ENCODE results near the gene ITPRIPL2. TPM values are rescaled to one million over a fixed set of nuclear protein-coding genes. Genes with fewer than 3 reads are reported as not detected.

ITPRIPL2 gene
- total RNA-seq, 4 donors from 2014 or later: 22.9 to 79.3 (median 48.0) TPM

GRCh38 chr16:19089410-19089955 lies 24.3 kb upstream of the ITPRIPL2 start:
- Histone ChIP-seq H3K9me3 (no peaks in the 10 kb centered on the region), H3K4me1 (peaks cover 4 to 19% (median 13%) of the 10 kb centered on the region in 4 donors), H3K27me3 (no peaks in the 10 kb centered on the region), H3K36me3 (no peaks in the 10 kb centered on the region), H3K27ac (no peak overlapping the region), H3K4me3 (no peak overlapping the region)
- no peak for DNase-seq
- in situ Hi-C loops (cut with MboI; ENCODE audit: low pct_ligation_motif_present in 1 of 4, low pct_unique_long_range_greater_than_20kb in 1 of 4, low sequenced_read_pairs in 3 of 4) (loop anchor here (5.0 to 25.0 kb wide), 6 partner anchors 85 to 423 kb away; partner anchors contain the start of genes CCP110 (in 2 of the 4) and GDE1 (in 2 of the 4)), intact Hi-C loops (cut with DNase I; ENCODE audit: low total_unique reads) (no loop called here)
- WGBS, 2 donors (ENCODE audit: low coverage in 1 of 2): 86% methylated on average over 3 of the region's 3 CpGs; no CpG with 5 or more reads in 1 of the 2 donors
- no peak for TF ChIP-seq CTCF (IDR thresholded peaks at IDR 0.05)
- TF ChIP-seq POLR2A (IDR thresholded peaks at IDR 0.05): no peak
- TF ChIP-seq POLR2AphosphoS5 (IDR thresholded peaks at IDR 0.05): no peak
- no peak for TF ChIP-seq EP300 (IDR thresholded peaks at IDR 0.05; ENCODE audit: low read depth)

DNA sequence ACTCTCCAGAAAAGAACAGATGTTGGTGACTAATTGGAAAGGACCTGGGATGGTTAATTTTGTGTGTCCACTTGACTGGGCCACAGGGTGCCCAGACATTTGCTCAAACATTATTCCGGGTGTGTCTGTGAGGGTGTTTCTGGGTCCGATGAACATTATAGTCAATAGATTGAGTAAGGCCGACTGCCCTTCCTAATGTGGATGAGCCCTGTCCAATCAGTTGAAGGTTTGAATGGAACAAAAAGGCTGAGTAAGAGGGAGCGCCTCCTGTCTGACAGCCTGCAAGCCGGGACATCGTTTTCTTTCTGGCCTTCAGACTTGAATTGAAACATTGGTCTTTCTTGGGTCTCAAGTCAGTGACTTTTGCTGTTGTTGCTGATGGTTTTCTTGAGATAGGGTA lies 22.8 kb upstream of the ITPRIPL2 start:
- H3K4me1 ChIP-seq: peaks cover 4 to 20% (median 13%) of the 10 kb centered on the region in 4 donors
- TF ChIP-seq POLR2AphosphoS5 (IDR thresholded peaks at IDR 0.05) (no peak), POLR2A (IDR thresholded peaks at IDR 0.05) (no peak), EP300 (IDR thresholded peaks at IDR 0.05; ENCODE audit: low read depth) (no peak), CTCF (IDR thresholded peaks at IDR 0.05) (no peak)
- in situ Hi-C loops (cut with MboI; ENCODE audit: low pct_ligation_motif_present in 1 of 4, low pct_unique_long_range_greater_than_20kb in 1 of 4, low sequenced_read_pairs in 3 of 4) (loop anchor here (5.0 to 25.0 kb wide), 4 partner anchors 81 to 421 kb away; partner anchors contain the start of genes CCP110 (in 2 of the 4) and GDE1 (in 2 of the 4)), intact Hi-C loops (cut with DNase I; ENCODE audit: low total_unique reads) (no loop called here)
- H3K9me3 ChIP-seq: no peaks in the 10 kb centered on the region
- H3K36me3 ChIP-seq: no peaks in the 10 kb centered on the region
- no peak overlapping the region for H3K4me3 ChIP-seq
- DNase-seq: no peak
- H3K27me3 ChIP-seq: no peaks in the 10 kb centered on the region
- H3K27ac ChIP-seq: no peak overlapping the region
- 94 to 96% methylated on average over 4 to 6 of the region's 6 CpGs for WGBS, 2 donors (ENCODE audit: low coverage in 1 of 2)

DNA sequence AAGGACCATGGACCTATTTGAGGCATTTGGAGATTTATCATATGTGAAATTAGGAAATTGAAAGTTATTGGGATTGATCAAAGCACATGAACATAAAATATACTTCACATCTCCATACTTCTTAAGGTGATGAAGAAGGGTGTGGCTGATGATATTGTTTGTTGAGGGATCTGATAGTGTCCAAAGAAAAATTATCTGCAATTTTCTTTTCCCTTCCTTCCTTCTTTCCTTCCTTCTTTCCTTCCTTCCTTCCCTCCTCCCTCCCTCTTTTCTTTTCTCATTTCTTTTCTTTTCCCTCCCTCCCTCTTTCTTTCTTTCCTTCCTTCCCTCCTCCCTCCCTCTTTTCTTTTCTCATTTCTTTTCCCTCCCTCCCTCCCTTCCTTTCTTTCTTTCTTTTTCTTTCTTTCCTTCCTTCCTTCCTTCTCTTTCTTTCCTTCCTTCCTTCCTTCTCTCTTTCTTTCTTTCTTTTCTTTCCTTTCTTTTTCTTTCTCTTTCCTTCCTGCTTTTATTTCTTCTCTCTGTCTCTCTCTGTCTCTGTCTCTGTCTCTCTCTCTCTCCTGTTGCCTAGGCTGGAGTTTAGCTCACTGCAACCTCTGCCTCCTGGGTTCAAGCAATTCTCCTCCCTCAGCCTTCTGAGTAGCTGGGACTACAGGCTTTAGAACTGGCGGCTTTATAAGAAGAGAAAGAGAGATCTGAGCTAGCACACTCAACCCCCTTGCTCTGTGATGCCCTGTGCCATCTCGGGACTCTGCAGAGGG lies 20.9 kb upstream of the ITPRIPL2 start:
- Histone ChIP-seq H3K36me3 (no peaks in the 10 kb centered on the region), H3K4me3 (no peak overlapping the region), H3K9me3 (no peaks in the 10 kb centered on the region), H3K27ac (no peak overlapping the region), H3K27me3 (no peaks in the 10 kb centered on the region), H3K4me1 (peaks cover 0 to 9% (median 3%) of the 10 kb centered on the region in 4 donors)
- intact Hi-C loops (cut with DNase I; ENCODE audit: low total_unique reads) (no loop called here), in situ Hi-C loops (cut with MboI; ENCODE audit: low pct_ligation_motif_present in 1 of 4, low pct_unique_long_range_greater_than_20kb in 1 of 4, low sequenced_read_pairs in 3 of 4) (loop anchor here (5.0 to 25.0 kb wide), 4 partner anchors 79 to 419 kb away; partner anchors contain the start of genes CCP110 (in 2 of the 4) and GDE1 (in 2 of the 4))
- 60 to 82% methylated on average over 2 of the region's 2 CpGs for WGBS, 2 donors (ENCODE audit: low coverage in 1 of 2)
- TF ChIP-seq CTCF (IDR thresholded peaks at IDR 0.05) (no peak), EP300 (IDR thresholded peaks at IDR 0.05; ENCODE audit: low read depth) (no peak), POLR2AphosphoS5 (IDR thresholded peaks at IDR 0.05) (no peak), POLR2A (IDR thresholded peaks at IDR 0.05) (no peak)
- no peak for DNase-seq

All from transverse colon (tissue), 4 donors.